Left lobe of liver (tissue), 2 donors: ENCODE data around the gene ADD1. TPM values are rescaled to one million over a fixed set of nuclear protein-coding genes. Genes with fewer than 3 reads are reported as not detected.
A peak's percentile ranks its signal among the peaks of the same experiment; 100 is the strongest.

Experiments
- ATAC-seq: fragments of 200-7000 bp; cut with Tn5 transposase; one replicate; pipeline ENCODE4 v1.9.1; 2020; ENCODE audit warnings: mild to moderate bottlenecking, moderate library complexity
- DNase-seq: peaks from one replicate; pipeline ENCODE4 v3.0.0-alpha.2; 2020; ENCODE audit warnings: low spot score
- total RNA-seq: library from RNA; stranded (reverse); gene quantifications from one replicate; pipeline ENCODE4 v1.2.1, GENCODE V29; 2021
- donor health status: DM: no; HTN: no; CAD: no; lungs with moderate emphysema.
- donor health status: DM: no; HTN: yes; CAD: no.

The ADD1 gene
- total RNA-seq, 1 donor from 2014 or later, result 113 TPM

DNA sequence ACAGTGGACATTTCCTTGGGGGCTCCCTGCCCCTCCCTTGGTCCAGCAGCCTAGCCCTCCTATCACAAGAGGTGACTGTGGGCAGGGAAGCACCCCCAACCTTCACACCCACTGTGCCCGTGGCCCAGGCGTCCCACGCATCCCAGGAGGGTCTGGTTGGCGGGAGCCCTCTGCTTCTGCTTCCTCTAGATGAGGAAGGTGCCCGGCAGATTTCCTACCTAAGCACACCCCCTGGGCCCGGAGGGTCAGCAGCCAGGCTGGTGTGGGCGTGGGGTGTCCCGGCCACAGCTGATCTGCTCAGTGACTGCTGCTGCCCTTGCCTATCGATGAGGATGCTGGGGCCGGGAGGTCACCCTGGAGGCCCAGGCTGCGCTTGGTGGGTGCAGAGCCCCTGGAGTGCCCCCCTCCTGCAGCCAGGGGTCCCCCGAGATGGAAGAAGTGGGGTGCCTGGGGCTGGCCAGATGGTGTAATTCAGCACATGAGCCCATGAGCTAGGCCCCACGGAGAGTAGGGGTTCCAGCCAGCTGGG, 38.6 kb upstream of the ADD1 start:
- ATAC-seq (no peak), DNase-seq (no peak)

DNA sequence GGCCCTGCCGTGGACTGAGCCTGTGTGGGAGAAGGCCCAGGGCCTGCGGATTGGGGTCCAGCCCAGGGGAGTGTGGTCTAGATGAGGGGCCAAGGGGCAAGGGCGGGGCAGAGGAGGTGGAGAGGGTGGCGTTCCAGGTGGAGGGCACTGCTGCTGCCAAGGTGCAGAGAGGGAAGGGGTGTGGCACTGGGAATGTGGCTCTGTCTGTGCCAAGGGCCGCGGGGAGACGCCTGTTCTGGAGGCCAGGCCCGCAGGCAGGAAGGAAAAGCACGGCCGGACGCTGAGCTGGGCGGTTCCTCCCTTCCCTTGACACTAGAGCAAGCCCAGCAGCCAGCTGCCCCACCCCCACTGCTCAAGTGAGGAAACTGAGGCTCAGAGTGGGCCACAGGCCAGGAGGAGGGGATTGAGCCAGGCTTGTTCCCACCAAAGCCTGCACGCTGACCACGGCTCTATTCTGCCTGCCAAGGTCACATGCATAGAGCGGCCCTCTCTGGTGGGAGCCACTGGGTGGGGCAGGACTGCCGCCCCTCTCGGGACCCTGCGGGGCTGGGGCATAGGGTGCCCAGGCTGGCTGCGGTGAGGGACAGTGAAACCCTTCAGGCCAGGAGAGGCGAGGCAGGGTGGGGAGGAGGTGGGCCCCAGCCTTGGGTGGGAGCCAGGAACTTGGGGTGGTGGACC, 37.8 kb upstream of the ADD1 start:
- ATAC-seq, result peak; percentile 55
- DNase-seq, result no peak

DNA sequence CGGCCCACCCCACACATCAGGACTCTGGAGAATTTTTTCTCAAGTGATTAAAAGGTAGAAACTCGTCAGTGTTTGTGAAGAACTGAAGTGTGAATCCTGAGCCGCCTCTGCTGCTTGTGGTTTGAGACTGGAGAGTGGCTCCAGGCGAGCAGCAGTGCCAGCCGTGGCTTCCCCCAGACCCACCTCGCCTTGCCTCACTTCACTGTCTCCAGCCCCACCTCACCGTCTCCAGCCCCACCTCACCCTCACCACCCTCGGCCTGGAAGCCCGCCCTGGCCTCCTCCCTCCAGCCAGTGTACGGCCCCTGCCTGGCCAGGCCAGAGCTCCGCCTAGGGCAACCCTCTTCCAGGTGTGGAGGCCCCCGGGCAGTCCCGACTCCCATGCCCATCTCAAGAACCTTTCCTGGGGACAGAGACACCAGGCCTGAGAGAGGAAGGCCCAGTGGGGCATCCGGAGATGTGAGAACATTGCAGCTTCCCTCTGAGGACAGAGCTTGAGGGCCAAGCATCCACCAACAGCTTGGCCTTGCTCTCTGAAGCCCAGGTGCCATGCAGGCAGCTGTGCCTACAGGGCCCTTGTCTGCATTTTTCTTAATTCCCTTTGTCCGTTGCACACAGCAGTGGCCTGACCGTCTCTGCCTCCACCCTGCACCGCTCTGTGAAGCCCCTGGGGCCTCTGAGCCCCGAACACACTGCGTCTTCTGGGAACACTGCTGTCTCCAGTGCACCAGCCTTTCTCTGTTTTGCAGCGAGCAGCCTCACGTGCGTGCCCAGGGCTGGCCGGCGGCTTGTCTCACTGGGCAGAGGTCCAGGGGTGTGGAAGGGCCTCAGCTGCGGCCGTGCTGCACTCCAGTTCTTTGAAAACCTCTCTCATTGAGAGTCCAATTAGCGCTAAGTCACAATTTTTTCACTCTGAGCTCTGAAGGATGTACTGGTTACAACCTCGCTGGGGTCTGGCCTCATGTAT, 37.0 kb upstream of the ADD1 start:
- peak; percentile 59 for ATAC-seq

DNA sequence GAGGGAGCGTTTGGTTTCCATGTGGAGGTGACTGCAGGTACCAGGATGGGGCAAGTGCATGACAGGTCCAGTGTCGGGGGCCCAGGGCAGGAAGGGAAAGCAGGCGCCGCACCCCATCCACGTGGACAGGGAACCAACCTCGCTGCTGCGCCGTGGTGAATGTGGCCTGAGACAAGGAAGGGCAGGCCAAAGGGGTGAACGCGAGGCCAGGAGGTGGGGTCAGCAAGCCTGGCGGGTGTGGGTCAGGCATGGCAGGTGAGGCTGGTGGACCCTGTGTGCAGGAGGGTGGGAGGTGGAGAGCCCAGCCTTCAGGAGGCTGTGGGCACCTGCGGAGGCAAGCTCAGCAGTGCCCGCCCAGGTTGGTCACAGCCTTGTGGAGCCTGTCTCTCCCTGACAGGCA, 36.1 kb upstream of the ADD1 start:
- DNase-seq (no peak), ATAC-seq (no peak)

More for the DNA sequence above, 37.0 kb upstream of the ADD1 start:
- DNase-seq, result no peak

DNA sequence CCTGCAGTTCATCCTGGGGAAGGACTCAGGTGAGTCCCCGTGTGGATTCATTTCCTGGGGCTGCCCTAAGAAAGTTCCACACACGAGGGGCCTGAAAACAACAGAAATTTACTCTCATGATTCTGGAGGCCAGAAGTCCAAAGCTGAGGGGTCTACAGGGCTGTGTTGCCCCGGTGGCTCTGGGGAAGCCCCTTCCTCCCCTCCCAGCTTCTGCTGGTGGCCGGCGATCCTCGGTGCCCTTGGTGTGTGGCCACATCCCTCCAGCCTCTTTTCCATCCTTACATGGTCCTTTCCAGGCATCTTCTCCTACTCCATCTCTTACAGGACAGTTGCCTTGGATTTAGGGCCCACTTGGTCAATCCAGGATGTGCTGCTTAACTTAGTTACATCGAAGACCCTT, 35.6 kb upstream of the ADD1 start:
- ATAC-seq (no peak), DNase-seq (no peak)

DNA sequence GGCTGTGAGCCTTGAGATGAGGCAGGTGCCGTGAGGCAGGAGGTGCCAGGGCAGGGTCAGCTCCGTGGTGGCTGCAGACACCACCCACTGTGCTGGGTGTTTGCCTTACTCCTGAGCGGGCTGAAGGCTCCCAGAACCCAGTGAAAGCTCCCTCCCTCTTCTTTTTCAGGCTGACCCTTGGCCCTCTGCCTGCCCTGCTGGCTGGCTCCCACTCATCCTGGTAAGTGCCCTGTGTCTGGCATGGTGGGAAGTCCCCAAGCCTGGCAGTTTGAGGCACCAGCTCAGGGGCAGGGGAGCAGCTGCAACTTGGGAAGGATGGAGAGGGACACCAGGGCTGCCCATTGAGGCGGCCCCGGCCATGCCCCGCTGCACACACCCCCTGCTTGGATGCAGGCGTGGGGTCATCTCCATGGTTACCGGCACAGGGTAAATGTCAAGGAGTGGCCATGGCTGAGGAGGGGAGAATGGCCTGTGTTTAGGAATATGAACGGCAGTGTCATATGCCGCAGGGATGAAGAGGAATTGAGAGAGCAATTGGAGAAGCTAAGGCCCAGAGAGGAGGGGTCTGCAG, 33.9 kb upstream of the ADD1 start:
- DNase-seq (no peak), ATAC-seq (peak; percentile 48)

DNA sequence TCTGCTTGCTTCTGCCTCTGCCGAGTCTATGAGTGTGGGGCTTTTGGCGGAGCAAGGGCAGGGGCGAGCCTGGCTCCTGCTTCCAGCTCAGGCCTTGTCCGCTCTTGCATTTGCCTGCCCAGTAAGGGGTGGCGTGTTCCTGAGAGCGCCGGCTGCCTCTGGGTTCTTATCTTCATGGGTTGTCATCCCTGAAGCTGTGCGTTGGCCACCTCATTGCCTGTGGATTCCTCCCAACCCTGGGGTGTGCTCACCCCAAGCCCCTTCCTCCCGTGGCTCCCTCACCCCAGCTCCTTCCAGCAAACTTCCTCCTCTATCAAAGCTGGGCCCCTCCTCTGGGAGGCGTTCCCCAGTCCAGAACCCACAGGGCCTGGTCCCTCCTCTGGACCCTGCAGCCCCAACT, 33.3 kb upstream of the ADD1 start:
- ATAC-seq (no peak), DNase-seq (no peak)

DNA sequence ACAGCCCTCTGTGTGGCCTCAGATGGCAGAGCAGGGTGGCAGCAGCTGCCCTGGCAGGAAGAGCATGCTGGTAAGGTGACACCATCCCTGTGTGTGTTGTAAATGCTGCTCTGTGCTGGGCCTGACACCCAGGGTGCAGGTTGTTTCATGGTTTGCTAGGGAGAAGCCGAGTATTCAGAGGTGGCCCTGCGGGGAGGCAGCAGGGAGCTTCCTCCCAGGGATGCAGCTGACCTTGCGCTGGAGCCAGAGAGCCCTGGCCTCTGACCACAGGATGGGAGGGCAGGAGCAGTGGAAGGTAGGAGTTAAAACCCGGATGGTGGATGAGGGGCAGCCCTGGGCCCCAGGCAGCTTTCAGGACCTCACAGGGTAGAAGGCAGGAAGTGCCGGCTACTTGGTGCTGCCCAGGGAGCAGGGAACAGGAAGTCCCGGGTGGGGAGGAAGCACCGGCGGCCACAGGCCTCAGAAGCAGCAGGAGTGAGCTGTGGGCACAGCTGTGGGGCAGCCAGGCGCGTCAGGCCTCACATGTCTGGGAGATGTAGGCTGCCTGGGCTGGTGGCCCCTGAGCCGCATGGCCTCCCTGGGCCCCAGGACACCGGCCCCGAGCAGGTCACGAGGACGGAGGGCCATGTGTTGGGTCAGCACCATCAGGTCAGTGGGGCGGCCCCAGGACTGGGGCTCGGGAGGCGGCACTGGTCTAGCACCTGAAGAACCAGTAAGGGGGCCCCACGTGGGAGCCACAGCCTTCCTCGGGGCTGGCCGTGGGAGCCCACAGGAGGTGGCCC, 31.6 kb upstream of the ADD1 start:
- peak; percentile 39 for ATAC-seq
- DNase-seq, result no peak

DNA sequence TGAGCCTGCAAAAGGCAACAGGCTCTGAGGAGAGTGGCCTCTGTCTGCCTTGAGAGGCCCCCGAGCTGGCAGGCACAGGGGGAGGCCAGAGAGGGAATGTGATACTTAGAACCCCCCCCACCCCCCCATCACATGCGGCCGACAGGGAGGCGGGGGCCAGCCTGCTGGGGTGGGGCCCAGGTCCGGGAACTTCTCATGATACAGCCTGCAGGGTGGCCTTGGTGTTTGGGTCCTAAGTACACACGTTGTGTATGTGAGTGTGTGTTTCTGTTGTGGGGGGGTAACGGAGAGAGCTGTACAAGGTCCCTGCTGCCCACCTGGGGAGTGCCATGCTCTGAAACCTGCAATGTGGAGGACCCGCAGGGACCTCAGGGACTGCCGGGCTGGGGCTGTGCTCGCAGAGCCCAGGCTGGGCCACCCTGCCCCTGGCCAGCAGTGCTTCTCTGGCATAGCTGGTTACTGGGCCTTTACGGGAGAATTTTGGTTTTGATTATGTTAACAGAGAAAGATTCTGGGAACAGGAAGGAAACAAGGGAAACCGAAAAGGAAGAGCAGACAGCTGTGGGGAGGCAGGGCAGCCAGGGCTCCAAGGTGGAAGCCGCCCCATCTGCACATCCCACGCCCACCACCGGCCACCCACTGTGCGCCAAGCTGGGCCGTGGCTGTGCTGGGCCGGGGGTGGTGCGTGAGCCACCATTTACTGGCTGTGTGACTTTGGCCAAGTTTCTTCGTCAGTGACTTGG, 30.9 kb upstream of the ADD1 start:
- DNase-seq (no peak), ATAC-seq (no peak)

DNA sequence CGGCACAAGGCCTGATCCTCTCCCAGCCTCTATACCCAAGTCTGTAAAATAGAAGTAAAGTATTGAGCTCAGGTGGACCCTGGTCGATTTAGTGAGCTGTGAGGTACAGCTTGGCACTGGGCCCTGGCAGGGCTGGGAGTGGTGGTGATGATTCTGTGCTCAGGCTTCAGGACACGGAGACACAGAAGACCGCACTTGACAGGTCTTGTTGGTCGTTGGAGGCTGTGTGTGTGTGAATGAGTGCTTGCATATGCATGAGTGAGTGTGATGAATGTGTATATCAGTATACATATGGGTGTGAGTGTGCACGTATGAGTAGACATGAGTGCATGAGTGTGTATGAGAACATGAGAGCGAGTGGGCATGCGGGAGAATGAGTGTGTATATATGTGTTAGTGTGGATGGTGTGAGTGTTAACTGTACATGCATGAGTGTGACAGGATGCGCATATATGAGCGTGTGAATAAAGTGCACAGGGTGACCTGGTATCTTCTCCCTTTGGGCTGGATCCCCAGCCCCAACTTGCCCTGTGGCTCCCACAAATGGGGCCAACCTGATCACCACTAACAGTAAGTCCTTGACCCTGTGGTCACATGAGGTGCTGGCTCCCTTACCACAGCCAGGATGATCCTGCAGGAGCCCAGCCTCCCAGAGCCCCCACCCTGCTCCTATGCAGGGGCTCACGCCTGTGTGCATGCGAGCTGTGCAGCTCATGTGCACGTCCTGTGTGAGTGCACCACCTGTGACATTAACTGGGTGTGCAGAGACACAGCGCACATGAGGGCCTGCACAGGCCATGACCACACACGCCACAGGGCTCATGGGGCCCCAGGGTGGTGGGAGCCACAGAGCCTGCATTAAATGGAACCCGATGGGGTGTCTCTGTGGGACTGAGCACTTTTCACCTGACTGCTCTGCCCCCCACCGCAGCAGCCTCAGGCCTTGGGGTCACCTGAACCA, 29.9 kb upstream of the ADD1 start:
- no peak for ATAC-seq
- no peak for DNase-seq

DNA sequence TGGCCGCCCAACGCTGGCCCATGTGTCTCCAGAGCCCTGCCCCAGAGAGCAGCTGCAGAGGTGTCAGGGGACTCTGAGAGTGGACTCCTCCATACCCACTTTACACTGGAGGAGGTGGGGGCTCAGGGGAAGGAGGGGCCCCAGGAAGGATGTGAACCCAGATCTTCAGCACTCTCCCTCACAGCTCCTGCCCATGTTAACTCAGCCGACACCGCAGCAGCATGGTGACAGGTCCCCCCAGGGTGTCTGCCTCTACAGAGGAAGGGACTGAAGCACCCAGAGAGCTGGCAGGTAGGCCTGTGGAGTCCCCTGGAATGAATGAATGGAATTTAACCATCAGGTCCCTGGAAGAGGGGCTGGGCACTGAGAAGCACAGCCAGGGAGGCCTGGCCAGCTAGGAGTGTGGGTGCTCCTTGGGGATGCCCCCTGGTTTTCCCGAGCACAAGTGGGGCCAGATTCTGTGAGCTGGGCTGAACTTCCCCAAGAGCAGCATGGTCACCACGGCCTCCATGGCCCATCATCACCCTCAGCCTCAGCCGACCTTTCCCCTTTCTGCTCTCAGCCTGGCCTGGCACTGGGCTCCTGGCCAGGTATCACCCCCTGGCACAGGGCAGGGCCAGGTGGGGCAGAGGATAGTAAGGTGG, 28.9 kb upstream of the ADD1 start:
- no peak for ATAC-seq
- no peak for DNase-seq

DNA sequence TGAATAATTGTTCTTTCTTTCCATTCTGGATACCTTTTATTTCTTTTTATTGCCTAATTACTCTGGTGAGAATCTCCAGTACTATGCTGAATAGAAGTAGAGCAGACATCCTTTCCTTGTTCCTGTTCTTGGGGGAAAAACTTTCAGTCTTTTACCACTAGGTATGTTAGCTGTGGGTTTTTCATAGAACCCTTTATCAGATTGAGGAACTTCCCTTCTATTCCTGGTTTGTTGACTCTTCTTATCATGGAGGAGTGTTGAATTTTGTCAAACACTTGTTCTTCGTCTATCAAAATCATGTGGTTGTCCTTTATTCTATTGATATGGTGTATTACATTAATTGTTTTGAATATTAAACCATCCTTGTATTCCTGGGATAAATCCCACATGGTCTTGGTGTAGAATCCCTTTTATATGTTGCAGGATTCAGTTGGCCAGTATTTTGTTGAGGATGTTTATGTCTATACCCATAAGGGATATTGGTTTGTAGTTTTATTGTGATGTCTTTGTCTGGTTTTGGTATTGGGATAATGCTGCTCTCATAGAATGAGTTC, 27.2 kb upstream of the ADD1 start:
- DNase-seq, result no peak
- ATAC-seq, result no peak

DNA sequence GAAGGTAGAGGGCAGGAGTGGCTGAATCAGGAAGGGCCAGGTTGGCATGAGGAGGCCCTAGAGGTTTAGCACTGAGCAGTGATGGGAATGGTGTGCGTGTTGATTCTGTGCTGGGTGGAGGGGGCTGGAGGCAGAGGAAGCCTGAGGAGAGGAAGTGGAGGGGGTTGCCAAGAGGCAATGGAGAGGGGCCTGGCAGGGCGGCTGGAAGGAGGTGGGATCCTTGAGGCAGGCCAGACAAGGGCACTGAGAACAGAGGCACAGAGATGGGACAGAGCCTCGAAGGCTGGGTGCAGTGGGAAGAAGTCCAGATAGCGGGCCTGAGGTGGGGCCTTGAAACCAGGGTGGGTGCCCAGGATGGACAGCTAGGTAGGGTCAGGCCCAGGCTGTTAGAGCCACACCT, 26.5 kb upstream of the ADD1 start:
- DNase-seq (no peak), ATAC-seq (no peak)

DNA sequence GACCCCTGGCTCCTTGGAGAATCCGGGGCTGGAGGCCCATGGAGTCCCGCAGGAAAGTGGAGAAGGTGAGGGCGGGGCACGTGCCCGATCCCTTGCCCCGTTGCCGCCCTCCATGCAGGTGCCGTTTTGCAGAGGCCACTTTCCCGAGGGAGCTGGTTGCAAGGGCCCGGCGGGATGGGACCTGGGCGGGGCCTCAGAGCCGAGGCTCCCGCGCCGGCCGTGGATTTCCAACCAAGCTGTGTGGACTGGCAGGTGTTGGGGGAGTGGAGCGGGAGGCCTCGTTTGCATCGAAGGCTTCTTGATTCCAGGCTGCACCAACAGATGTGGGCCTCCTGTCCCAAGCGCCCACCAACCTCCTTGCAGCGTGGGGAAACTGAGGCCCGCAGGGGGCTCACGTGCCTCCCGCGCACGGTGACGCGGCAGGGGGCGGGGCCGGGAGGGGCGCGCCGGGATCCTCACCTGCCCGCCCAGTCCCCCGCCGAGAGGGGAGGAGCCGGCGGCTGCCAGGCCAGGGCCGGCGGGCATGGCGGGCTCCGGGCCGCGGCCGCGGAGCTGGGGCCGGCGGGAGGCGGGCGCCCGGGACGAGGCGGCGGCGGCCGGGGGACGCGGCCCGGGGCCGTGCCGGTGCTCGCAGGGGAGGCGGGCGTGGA, 25.8 kb upstream of the ADD1 start:
- ATAC-seq (no peak), DNase-seq (no peak)

DNA sequence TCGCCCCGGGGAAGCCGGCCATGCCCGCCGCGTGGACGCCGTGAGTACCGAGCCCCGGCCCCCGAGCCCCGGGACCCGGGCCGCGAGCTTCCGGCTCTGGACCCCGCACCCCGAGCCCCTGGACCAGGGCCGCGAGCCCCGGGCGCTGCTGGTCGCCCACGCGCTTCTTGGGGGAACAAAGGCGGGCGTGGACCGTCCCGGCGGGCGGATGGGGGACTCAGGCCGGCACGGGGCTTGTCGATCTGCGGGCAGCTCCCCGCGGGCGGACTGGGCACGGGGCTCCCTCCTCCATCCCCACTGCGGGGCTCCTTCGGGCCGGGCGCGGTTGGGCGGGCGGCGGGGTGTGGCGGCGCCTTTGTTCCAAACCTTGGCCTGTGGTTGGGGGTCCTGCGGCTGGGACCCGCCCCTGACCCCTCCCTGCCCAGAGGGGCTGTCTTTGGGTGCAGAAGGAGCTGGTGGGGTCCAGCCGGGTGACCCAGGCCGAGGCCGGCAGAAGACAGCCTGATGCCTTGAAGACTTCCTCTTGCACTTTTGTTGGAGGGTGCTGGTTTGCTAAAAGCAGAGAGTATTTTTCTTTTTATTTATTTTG, 25.2 kb upstream of the ADD1 start:
- no peak for ATAC-seq
- DNase-seq, result no peak

DNA sequence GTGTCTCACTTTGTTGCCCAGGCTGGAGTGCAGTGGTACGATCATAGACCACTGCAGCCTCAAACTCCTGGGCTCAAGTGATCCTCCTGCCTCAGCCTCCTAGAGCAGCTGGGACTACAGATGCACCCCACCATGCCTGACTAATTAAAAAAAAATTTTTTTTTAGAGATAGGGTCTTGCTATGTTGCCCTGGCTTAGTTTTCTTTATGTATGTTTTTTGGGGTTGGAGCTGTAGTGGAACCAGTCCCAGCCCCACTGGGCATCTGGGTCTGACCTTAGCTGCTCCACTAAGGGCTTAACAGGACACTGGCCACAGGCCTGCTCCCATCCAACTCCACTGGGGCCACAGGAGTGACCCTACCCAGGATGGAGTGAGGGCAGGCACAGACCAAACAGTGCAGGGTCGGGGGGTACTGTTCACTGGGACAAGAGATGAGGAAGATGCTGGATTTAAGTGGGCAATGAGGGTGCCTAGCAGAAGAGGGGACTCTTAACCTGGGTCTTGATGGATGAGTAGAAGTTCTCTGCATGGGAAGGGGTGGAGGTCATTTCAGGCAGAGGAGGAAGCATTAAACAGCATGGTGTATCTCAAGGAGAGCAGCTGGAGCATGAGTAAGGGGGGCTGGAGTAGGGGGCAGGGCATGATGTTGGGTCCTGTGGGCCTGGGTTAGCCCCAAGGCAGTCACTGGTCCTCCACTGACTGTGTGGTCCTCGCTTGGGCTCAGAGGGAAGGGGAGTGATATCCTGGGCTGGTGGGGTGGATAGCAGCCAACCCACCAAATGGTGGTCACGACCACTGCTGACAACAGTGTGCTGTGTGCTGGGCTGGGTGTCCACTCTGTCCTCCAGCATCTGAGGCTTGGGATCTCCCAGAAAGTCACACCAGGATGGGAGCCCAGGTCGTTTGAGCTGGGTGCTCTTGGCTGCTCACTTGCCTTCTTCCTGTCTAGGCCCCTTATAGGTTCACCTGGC, 24.1 kb upstream of the ADD1 start:
- no peak for DNase-seq

More for the DNA sequence above, 24.1 kb upstream of the ADD1 start:
- no peak for ATAC-seq
